Measurements from ENCODE around the gene CMSS1.

CMSS1 gene

GRCh38 chr3:99883693-99884092 lies 66.0 kb downstream of the CMSS1 start:
- TF ChIP-seq ESRRG (CRISPR knock-in tag; IDR thresholded peaks at IDR 0.05) = no peak
- no peak for TF ChIP-seq CSRNP3 (CRISPR knock-in tag; IDR thresholded peaks at IDR 0.05)
- TF ChIP-seq ZNF8 (CRISPR knock-in tag; IDR thresholded peaks at IDR 0.05) = no peak
- no peak for TF ChIP-seq RARB (CRISPR knock-in tag; IDR thresholded peaks at IDR 0.05)
- TF ChIP-seq SNAI2 (CRISPR knock-in tag; IDR thresholded peaks at IDR 0.05) = no peak
- no peak for TF ChIP-seq TCF4 (CRISPR knock-in tag; IDR thresholded peaks at IDR 0.05; ENCODE audit: borderline replicate concordance)
- TF ChIP-seq CREB5 (CRISPR knock-in tag; IDR thresholded peaks at IDR 0.05; ENCODE audit: low read depth) = no peak
- no peak for TF ChIP-seq GLIS3 (CRISPR knock-in tag; IDR thresholded peaks at IDR 0.05)
- no peak for ATAC-seq

GRCh38 chr3:99884484-99884883 lies 66.8 kb downstream of the CMSS1 start:
- TF ChIP-seq ESRRG (CRISPR knock-in tag; IDR thresholded peaks at IDR 0.05) = no peak
- TF ChIP-seq ZNF565 (CRISPR knock-in tag; conservative IDR thresholded peaks at IDR 0.05; ENCODE audit: low read depth) = no peak
- no peak for TF ChIP-seq TSHZ2 (CRISPR knock-in tag; IDR thresholded peaks at IDR 0.05)
- no peak for TF ChIP-seq ZNF8 (CRISPR knock-in tag; IDR thresholded peaks at IDR 0.05)
- TF ChIP-seq POU6F1 (CRISPR knock-in tag; IDR thresholded peaks at IDR 0.05; ENCODE audit: borderline replicate concordance, low read depth) = no peak
- no peak for ATAC-seq

GRCh38 chr3:99885085-99885484 lies 67.4 kb downstream of the CMSS1 start:
- TF ChIP-seq CREB5 (CRISPR knock-in tag; IDR thresholded peaks at IDR 0.05; ENCODE audit: low read depth) = no peak
- TF ChIP-seq ZNF565 (CRISPR knock-in tag; conservative IDR thresholded peaks at IDR 0.05; ENCODE audit: low read depth) = no peak
- TF ChIP-seq SNAI2 (CRISPR knock-in tag; IDR thresholded peaks at IDR 0.05) = no peak
- no peak for TF ChIP-seq GLIS3 (CRISPR knock-in tag; IDR thresholded peaks at IDR 0.05)
- ATAC-seq = no peak

- ATAC-seq = no peak
- TF ChIP-seq ZC3H10 (CRISPR knock-in tag; IDR thresholded peaks at IDR 0.05) (no peak), ZFP30 (CRISPR knock-in tag; IDR thresholded peaks at IDR 0.05) (no peak), RARB (CRISPR knock-in tag; IDR thresholded peaks at IDR 0.05) (no peak), TOX (CRISPR knock-in tag; IDR thresholded peaks at IDR 0.05; ENCODE audit: borderline replicate concordance) (no peak), ARNTL (CRISPR knock-in tag; IDR thresholded peaks at IDR 0.05; ENCODE audit: borderline replicate concordance, low read depth) (no peak), PPARA (CRISPR knock-in tag; IDR thresholded peaks at IDR 0.05; ENCODE audit: borderline replicate concordance) (no peak), ZFP3 (CRISPR knock-in tag; IDR thresholded peaks at IDR 0.05) (no peak), TCF4 (CRISPR knock-in tag; IDR thresholded peaks at IDR 0.05; ENCODE audit: borderline replicate concordance) (no peak), POU6F1 (CRISPR knock-in tag; IDR thresholded peaks at IDR 0.05; ENCODE audit: borderline replicate concordance, low read depth) (no peak), ZNF8 (CRISPR knock-in tag; IDR thresholded peaks at IDR 0.05) (no peak)
Observed at GRCh38 chr3:99885851-99886250, 68.2 kb downstream of the CMSS1 start.

All from SK-N-SH treated with all-trans-retinoic acid at 6 μM for 48 hours (cell line).